GM10266 (cell line): ENCODE results near the gene OTC.

Source experiments
- DNase-seq: peaks from one replicate; pipeline ENCODE4 v3.0.0; 2012; ENCODE audit errors: extremely low spot score
- TF ChIP-seq, protein P1 (sequence below): IDR thresholded peaks from 2 replicates; pipeline ENCODE4 v1.5.1; 2012; ENCODE audit warnings: mild to moderate bottlenecking, low read depth; ENCODE audit not compliant: control insufficient read depth, insufficient read depth; ENCODE audit errors: missing control alignments

OTC gene

GRCh38 chrX:38438321-38438720, 85.9 kb downstream of the OTC start:
- DNase-seq, result no peak
- TF ChIP-seq, protein P1, sequence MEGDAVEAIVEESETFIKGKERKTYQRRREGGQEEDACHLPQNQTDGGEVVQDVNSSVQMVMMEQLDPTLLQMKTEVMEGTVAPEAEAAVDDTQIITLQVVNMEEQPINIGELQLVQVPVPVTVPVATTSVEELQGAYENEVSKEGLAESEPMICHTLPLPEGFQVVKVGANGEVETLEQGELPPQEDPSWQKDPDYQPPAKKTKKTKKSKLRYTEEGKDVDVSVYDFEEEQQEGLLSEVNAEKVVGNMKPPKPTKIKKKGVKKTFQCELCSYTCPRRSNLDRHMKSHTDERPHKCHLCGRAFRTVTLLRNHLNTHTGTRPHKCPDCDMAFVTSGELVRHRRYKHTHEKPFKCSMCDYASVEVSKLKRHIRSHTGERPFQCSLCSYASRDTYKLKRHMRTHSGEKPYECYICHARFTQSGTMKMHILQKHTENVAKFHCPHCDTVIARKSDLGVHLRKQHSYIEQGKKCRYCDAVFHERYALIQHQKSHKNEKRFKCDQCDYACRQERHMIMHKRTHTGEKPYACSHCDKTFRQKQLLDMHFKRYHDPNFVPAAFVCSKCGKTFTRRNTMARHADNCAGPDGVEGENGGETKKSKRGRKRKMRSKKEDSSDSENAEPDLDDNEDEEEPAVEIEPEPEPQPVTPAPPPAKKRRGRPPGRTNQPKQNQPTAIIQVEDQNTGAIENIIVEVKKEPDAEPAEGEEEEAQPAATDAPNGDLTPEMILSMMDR, result no peak

GRCh38 chrX:38452603-38453002, 100.2 kb downstream of the OTC start:
- no peak for DNase-seq
- TF ChIP-seq, protein P1, result no peak

GRCh38 chrX:38458071-38458470, 105.7 kb downstream of the OTC start:
- TF ChIP-seq, protein P1, result no peak
- DNase-seq, result no peak

GRCh38 chrX:38462257-38462656, 109.9 kb downstream of the OTC start:
- no peak for DNase-seq
- TF ChIP-seq, protein P1, result no peak

DNA sequence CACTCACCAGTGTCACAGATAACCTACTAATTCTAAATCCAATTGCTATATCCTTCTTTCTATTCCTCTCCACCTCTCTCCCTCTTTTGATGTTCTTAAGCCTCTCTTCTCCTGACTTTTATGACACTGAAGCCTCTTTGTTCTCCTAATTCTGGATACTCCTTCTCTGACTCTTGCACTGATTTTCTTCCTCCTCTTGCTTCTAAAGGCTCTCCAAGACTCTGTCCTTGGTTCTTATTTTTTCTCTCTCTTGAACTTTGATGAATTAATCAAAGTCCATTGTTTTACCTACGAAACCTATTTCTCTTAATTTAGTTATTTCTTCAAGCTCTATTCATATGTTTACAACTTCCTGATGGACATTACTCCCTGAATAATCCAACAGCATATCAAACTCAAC, 113.3 kb downstream of the OTC start:
- TF ChIP-seq, protein P1, result no peak
- DNase-seq, result no peak

- TF ChIP-seq, protein P1, result no peak
Observed at GRCh38 chrX:38468563-38469157, 116.3 kb downstream of the OTC start.

More at GRCh38 chrX:38468563-38469157, 116.3 kb downstream of the OTC start:
- DNase-seq, result no peak
